Astrocyte (in vitro differentiated cells and primary cell): ENCODE data around the gene IGFBP1.

Experiments used
- CTCF ChIP-seq: IDR thresholded peaks from 2 replicates; pipeline ENCODE4 v1.5.1; 2011; ENCODE audit warnings: low read depth, mild to moderate bottlenecking, inconsistent platforms, low read length, moderate library complexity; ENCODE audit not compliant: insufficient read depth
- EZH2 ChIP-seq: IDR thresholded peaks from 2 replicates; pipeline ENCODE4 v1.6.1; 2012; ENCODE audit warnings: mild to moderate bottlenecking, low read length, inconsistent platforms; ENCODE audit not compliant: insufficient read depth

- TF ChIP-seq CTCF (no peak), EZH2 (no peak)
Measured at GRCh38 chr7:45912972-45913371, 24.7 kb downstream of the IGFBP1 start.
